ENCODE results near the gene INSR.
"Not testable (repeated sequence)": the region's sequence is repeated elsewhere in the genome, so short reads cannot be mapped to it uniquely, and the experiment has no call there.

The INSR gene

GRCh38 chr19:7217861-7218260 is 76.4 kb downstream of the INSR start:
- DNase-seq = no peak

GRCh38 chr19:7216373-7216902 is 77.8 kb downstream of the INSR start:
- DNase-seq = no peak

DNA sequence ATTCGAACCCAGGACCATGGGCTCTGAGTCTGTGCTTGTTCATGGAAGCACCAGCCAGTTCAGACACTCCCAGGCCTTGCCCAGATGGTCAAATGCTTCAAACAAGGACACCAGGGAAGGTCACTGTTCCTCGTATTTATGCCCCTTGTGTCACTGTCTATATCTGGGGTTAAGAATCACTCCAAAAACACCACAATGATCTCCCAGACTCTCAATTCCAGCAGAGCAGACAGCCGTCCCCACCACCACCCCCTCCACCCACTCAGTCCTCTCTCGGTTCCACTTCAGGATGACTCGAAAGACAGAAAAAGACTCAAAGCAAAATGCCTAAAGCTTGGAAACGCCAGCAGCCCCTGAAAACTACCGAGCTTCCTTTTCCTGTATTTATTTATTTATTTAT is 79.0 kb downstream of the INSR start:
- DNase-seq = no peak

GRCh38 chr19:7214324-7215089 is 79.7 kb downstream of the INSR start:
- no peak for DNase-seq

DNA sequence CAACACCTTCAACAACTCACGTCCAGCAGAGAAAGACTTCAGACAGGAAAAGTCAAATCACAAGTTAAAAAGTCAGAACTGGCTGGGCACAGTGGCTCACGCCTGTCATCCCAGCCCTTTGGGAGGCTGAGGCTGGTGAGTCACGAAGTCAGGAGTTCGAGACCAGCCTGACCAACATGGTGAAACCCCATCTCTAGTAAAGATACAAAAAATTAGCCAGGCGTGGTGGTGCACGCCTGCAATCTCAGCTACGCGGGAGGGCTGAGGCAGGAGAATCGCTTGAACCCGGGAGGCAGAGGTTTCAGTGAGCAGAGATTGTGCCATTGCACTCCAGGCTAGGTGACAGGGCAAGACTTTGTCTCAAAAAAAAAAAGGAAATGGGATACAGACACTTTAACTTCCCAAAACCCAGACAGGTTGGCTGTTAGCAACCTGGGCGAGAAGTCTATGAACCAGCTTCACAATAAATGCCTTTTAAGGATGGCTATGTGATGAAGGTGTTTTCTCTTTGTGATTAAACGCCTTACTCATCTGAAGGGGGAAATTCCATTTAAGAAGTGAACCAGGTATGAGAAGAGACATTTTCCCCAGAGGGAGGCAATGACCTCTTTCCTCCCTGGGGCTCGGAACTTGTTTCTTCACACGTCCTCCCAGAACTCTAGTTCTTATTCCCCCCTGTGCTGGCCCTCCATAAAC is 80.4 kb downstream of the INSR start:
- no peak for DNase-seq

DNA sequence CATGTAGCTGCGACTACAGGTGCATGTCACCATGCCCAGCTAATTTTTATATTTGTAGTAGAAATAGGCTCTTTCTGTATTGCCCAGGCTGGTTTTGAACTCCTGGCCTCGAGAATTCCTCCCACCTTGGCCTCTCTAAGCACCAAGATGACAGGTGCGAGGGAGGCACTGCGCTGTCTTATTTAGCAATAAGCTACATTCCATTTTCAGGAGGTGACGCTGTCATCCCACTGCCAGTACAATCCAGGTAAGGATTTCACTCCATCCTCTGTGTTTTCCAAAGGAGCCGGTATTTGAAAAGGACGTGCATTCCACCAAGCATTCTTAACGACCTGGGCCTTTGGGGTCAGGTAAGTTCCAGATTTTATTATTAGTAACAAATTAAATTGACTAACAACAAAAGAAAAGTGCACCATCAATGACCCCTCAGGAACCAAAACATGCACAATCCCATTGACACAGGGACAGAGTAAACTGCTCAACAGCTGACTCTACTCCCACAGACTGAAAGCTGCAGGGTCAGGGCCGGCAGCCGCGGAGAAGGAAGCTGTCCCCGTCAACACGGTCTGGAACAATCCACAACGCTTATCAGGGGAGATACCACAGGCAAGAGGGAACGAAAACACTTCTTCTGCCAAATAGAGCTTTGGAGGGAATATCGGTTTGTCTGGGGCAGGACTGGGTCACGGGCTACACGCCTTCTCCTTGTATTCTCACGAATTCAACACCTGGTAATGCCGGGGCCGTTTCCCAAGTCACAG is 82.8 kb downstream of the INSR start:
- no peak for DNase-seq

GRCh38 chr19:7210359-7210758 is 83.9 kb downstream of the INSR start:
- no peak for DNase-seq

GRCh38 chr19:7209597-7210325 is 84.5 kb downstream of the INSR start:
- DNase-seq = not testable (repeated sequence)

DNA sequence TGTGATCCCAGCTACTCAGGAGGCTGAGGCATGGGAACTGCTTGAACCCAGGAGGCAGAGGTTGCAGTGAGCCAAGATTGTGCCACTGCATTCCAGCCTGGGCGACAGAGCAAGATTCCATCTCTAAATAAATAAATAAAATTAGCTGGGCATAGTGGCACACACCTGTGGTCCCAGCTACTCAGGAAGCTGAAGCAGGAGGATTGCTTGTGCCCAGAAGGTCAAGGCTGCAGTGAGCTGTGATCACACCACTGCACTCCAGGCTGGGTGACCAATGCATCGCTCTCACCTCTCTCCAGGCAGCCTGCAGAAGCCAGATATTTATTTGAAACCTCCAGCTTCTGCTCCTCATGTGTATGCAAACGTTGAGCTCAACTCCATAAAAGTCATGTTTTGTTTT is 85.2 kb downstream of the INSR start:
- DNase-seq = not testable (repeated sequence)

- DNase-seq = no peak
Observed at GRCh38 chr19:7203332-7203731, 90.9 kb downstream of the INSR start.

GRCh38 chr19:7202888-7203287 is 91.3 kb downstream of the INSR start:
- DNase-seq = no peak

GRCh38 chr19:7200736-7201135 is 93.5 kb downstream of the INSR start:
- no peak for DNase-seq

DNA sequence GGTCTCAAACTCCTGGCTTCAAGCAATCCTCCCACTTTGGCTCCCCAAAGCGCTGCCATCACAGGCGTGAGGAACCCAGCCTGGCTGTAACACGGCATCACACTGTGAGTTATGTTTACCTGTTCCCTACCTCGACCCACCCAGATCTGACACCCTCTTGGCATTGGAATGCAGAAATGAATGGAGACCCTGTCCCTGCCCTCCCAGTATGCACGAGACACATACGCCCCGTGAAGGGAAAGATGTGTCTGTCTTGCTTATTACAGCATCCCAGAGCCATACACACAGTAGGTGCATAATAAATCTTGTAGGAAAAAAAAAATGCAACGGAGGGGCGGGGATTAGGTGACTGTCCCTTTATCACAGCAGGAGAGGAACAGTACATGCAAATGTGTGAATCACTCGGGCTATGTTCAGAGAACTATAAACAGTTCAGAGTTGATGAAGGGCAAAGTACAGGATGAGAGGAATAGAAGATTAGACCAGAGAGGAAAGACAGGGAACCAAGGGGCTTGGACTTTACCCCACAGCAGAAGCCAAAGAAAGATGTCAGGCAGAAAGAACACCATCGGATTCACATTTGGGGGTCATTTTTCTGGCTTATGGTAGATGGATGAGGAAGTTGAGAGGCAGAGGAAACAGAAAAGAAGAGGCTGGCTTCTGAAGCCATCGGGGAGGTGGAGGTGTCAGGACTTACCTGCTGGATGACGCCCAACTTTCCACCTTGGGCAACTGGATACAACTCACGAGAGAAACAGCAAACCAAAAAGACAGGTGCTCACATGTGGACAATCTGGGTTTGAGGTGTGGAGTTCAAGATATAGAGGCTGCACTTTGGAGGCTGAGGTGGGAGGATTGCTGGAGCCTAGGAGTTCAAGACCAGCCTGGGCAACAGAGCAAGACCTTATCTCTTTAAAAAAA is 94.3 kb downstream of the INSR start:
- no peak for DNase-seq

DNA sequence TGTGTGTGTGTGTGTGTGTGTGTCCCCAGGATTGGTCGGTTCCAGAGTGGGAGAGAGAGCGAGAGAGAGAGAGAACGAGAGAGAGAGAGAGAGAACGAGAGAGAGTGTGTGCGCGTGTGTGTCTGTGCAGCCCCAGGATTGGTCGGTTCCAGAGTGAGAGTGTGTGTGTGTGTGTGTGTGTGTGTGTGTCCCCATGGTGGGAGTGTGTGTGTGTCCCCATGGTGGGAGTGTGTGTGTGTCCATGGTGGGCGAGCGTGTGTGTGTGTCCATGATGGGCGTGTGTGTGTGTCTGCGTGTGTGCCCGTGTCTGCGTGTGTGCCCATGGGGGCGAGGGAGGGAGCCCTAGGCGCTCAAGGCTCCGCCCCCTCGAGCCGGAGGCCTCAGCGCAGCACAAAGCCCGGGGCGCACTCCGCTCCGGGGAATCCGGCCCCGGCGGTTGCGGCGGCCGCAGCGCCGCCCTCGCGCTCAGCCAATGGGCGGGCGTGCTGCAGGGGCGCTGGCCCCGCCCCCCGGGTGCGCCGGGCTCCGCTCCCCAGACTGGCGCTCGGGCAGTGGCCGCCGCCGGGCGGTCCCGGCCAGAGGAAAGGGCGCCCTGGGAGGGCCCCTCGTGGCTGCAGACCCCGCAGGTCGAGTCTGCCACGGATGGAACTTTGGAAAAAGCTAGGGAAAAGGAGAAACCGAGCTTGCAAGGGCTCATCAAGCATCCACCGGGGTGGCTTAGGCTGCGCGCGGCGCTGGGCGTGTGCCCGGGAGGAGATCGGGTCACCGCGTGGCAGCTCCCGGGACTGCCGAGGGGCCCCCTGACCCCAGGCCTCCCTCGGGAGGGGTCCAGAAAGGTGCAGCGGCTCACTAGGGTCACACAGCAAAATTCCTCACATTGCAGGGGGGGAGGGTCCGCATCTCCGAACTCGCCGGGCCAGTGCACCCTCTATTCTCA is 96.2 kb downstream of the INSR start:
- DNase-seq = peak; percentile 98

GRCh38 chr19:7197119-7197759 is 97.0 kb downstream of the INSR start:
- DNase-seq = peak; percentile 97

GRCh38 chr19:7196763-7197118 is 97.5 kb downstream of the INSR start:
- DNase-seq = peak; percentile 15

GRCh38 chr19:7195046-7195445 is 99.2 kb downstream of the INSR start:
- DNase-seq = no peak

DNA sequence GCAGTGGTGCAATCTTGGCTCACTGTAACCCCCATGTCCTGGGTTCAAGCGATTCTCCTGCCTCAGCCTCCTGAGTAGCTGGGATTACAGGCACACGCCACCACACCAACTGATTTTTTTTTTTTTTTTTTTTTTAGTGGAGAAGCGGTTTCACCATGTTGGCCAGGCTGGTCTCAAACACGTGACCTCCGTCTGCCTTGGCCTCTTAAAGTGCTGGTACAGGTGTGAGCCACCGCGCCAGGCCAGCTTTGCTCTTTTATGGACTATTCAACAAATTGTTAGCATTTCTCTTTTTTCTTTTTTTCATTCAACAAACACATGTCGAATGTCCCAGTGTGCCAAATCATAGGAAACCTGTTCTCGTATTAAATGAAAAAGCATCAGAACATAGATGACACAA is 99.6 kb downstream of the INSR start:
- DNase-seq = no peak

DNA sequence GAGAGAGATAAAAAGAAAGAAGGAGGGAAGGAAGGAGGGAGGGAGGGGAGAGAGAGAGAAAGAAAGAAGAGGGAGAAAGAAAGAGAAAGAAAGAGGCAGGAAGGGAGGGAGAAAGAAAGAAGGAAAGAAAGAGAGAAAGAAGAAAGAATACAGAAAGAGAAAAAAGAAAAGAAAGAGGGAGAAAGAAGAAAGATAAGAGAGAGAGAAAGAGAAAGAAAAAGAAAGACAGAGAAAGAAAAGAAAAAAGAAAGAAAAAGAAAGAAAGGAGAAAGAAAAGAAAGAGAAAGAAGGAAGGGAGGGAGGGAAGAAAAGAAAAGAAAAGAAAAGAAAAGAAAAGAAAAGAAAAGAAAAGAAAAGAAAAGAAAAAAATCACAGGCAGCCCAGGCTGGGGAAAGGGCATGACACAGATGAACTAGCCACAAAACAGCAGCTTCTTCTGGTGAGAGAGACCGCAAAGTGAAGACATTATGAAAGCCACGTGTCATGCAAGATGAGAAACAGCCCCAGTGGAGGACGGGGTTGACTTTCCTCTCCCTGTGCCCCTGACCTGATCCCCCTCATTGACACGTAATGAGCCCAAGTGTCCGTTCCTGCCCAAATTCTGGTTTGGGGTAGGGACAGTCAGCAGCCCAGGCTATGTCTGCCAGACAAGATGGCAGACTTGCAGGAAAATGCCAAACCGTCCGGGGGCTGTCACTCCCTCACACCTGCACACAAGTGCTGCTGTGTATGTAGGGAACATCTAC is 102.1 kb downstream of the INSR start:
- peak; percentile 72 for DNase-seq

All from RPMI8226 (cell line).